Fibroblast of the aortic adventitia (primary cell): Measurements from ENCODE around the gene SMTNL2. TPM values are rescaled to one million over a fixed set of nuclear protein-coding genes. Genes with fewer than 3 reads are reported as not detected.
A peak's percentile ranks its signal among the peaks of the same experiment; 100 is the strongest.

Experiments used
- DNase-seq: peaks from one replicate; pipeline ENCODE4 v3.0.0-alpha.2; 2010; ENCODE audit warnings: low read depth
- H3K4me3 ChIP-seq: 2 replicates; pipeline ENCODE4 v1.5.1; 2011; ENCODE audit warnings: low read depth, mild to moderate bottlenecking, control low read depth, low read length, moderate library complexity
- total RNA-seq: library from RNA; depleted of rRNA; stranded (reverse); fragments of >200 nt; gene quantifications from 2 replicates; pipeline ENCODE4 v1.2.3, GENCODE V29; 2012; ENCODE audit warnings: low replicate concordance
- TF ChIP-seq, protein P1 (sequence below): IDR thresholded peaks from 2 replicates; pipeline ENCODE4 v1.5.1; 2011; ENCODE audit warnings: mild to moderate bottlenecking, low read length, control low read depth, inconsistent platforms; ENCODE audit not compliant: insufficient read depth

SMTNL2 gene
- total RNA-seq = 0.16 TPM in 1 of 2 replicates, not detected in the other

DNA sequence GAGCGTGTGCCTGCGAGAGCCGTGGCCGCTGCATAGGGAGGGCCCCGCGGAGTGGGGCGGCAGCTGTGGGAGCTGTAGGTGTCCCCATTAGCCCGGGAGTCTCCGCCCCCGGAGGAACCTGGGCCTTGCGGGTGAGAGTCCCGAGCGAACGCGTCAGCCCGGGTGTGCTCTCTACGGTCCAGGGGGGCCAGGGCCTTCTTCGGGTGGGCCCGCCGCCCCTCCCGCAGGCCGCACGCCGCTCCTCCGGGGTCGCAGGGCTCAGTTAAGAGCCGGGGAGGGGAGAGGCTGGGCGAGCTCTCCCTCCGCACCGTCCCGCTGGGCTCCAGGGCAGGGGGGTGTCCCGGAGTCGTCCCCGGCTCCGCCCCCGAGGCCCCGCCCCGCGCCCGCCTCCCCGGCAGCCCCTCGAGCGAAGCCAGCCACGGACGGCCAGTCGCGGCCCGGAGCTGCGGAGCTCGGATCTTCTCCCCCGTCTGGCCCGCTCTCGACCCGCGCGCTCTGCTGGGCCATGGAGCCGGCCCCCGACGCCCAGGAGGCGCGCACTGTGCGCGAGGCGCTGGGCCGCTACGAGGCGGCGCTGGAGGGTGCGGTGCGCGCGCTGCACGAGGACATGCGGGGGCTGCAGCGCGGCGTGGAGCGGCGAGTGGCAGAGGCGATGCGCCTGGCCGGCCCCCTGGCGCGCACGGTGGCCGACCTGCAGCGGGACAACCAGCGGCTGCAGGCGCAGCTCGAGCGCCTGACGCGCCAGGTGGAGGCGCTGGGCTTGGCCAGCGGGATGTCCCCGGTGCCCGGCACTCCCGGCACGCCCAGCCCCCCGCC, at the start of gene SMTNL2:
SMTNL2 (plus strand) TSS at position 429 of the 816 bp plus-strand sequence; CDS start at position 506, 77 bp downstream.
- no peak within 1 kb of the TSS for H3K4me3 ChIP-seq
- TF ChIP-seq, protein P1, sequence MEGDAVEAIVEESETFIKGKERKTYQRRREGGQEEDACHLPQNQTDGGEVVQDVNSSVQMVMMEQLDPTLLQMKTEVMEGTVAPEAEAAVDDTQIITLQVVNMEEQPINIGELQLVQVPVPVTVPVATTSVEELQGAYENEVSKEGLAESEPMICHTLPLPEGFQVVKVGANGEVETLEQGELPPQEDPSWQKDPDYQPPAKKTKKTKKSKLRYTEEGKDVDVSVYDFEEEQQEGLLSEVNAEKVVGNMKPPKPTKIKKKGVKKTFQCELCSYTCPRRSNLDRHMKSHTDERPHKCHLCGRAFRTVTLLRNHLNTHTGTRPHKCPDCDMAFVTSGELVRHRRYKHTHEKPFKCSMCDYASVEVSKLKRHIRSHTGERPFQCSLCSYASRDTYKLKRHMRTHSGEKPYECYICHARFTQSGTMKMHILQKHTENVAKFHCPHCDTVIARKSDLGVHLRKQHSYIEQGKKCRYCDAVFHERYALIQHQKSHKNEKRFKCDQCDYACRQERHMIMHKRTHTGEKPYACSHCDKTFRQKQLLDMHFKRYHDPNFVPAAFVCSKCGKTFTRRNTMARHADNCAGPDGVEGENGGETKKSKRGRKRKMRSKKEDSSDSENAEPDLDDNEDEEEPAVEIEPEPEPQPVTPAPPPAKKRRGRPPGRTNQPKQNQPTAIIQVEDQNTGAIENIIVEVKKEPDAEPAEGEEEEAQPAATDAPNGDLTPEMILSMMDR = no peak
- DNase-seq = no peak

GRCh38 chr17:4534928-4535666, 49.2 kb upstream of the SMTNL2 start:
- TF ChIP-seq, protein P1 = no peak
- no peak for DNase-seq
- H3K4me3 ChIP-seq = no peak overlapping the region

- no peak overlapping the region for H3K4me3 ChIP-seq
- TF ChIP-seq, protein P1 = no peak
- DNase-seq = no peak
Observed at GRCh38 chr17:4535667-4536258, 48.6 kb upstream of the SMTNL2 start.

DNA sequence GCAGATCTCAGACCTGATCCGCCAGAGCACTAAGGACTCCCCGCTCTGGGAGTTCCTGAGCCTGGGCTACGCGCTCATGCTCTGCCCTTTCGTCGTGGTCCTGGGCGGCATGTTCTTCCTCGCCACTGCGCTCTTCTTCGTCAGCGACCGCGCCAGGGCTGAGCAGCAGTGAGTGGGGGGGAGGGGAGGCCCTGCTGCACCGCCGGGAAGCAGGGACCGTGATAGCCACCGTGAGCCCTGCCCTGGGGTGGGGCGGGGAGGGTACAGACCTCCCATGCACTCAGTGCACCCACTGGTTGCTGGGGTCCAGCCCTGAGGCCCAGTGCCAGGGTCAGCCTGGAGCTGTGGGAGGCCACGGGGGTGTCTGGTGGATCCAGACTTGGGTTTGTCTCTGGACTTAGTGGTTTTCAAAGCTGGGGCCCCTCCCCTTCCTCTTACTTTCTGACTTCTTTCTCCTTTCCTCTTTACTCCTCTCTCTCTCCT, 48.0 kb upstream of the SMTNL2 start:
- TF ChIP-seq, protein P1 = no peak
- H3K4me3 ChIP-seq = no peak overlapping the region
- DNase-seq = no peak

DNA sequence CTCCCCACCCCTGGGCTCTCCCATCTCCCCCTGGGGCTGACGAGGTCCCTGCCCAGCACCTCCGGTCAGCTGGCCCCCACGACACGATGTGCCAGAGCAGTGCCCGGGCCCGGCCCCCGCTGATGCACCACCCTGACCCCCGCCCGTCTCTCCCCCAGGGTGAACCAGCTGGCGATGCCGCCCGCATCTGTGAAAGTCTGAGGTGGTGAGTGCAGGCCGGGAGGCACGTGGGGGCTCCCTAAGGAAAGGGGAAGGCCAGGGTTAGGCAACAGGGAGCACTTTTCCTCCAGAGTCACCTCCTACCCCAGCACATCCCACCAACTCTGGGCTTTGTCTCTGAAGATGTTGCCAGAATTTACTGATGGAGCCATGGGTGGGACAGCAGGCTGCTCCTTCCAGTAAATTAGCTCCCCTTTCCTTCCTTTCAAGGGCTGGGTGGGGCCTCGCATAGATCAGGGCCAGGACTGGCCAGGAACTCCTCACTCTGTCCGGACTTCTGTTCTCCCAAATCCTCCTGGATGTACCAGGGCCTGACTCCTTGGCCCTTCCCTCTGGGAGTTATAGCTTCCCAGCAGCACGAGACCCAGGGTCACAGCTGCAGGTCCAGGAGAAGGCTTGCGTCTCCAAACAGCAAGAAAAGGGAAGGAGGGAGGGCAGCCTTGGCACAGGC, 47.5 kb upstream of the SMTNL2 start:
- TF ChIP-seq, protein P1 = no peak

More for the DNA sequence above, 47.5 kb upstream of the SMTNL2 start:
- peak; percentile 75 for DNase-seq
- no peak overlapping the region for H3K4me3 ChIP-seq
